Fibroblast of lung (primary cell): ENCODE results near the gene ATRNL1. TPM values are rescaled to one million over a fixed set of nuclear protein-coding genes. Genes with fewer than 3 reads are reported as not detected.

Experiments
- DNase-seq, 2 donors: peaks; one replicate each; pipeline versions ENCODE4 v3.0.0 to v3.0.0-alpha.2; 2010; ENCODE audit warnings: low read depth in 2 of 2
- H2AFZ ChIP-seq: 2 replicates; pipeline ENCODE4 v1.5.1; 2012; ENCODE audit warnings: low read length, control low read depth, inconsistent platforms
- H3K27ac ChIP-seq: 2 replicates; pipeline ENCODE4 v1.5.1; 2011; ENCODE audit warnings: low read length, control low read depth; ENCODE audit not compliant: insufficient read depth
- H3K27me3 ChIP-seq: 2 replicates; pipeline ENCODE4 v1.5.1; 2011; ENCODE audit warnings: mild to moderate bottlenecking, low read length; ENCODE audit not compliant: control insufficient read depth, insufficient read depth
- H3K36me3 ChIP-seq: 2 replicates; pipeline ENCODE4 v1.5.1; 2011; ENCODE audit warnings: low read length; ENCODE audit not compliant: control insufficient read depth, insufficient read depth
- H3K4me1 ChIP-seq: 2 replicates; pipeline ENCODE4 v1.5.1; 2011; ENCODE audit warnings: low read length; ENCODE audit not compliant: control insufficient read depth, insufficient read depth; ENCODE audit errors: extremely low read depth
- H3K4me2 ChIP-seq: 2 replicates; pipeline ENCODE4 v1.5.1; 2011; ENCODE audit warnings: low read length, control low read depth; ENCODE audit not compliant: insufficient read depth; ENCODE audit errors: extremely low read depth
- H3K4me3 ChIP-seq, 4 experiments: fragments of 200-600 bp in 1 of 4; sonication (generic) in 1 of 4; replicated peaks in 1 of 4; 2 replicates each; pipeline ENCODE4 v1.5.1; 2011 to 2016; ENCODE audit warnings: low read length in 4 of 4, low read depth in 3 of 4, mild to moderate bottlenecking in 3 of 4, control low read depth in 2 of 4, inconsistent platforms in 1 of 4, mixed read lengths in 1 of 4; ENCODE audit not compliant: insufficient read depth in 1 of 4; ENCODE audit errors: control extremely low read depth in 1 of 4
- H3K79me2 ChIP-seq: 2 replicates; pipeline ENCODE4 v1.5.1; 2012; ENCODE audit warnings: mild to moderate bottlenecking, low read length, inconsistent platforms; ENCODE audit not compliant: control insufficient read depth, insufficient read depth
- H3K9ac ChIP-seq: 2 replicates; pipeline ENCODE4 v1.5.1; 2011; ENCODE audit warnings: mild to moderate bottlenecking, low read length, control low read depth; ENCODE audit not compliant: insufficient read depth
- H3K9me3 ChIP-seq: 2 replicates; pipeline ENCODE4 v1.5.1; 2012; ENCODE audit warnings: low read depth, low read length; ENCODE audit not compliant: control insufficient read depth, insufficient read depth
- H4K20me1 ChIP-seq: 2 replicates; pipeline ENCODE4 v1.5.1; 2011; ENCODE audit warnings: low read length; ENCODE audit not compliant: control insufficient read depth, insufficient read depth; ENCODE audit errors: extremely low read depth
- EZH2 ChIP-seq: IDR thresholded peaks from 2 replicates; pipeline ENCODE4 v1.5.1; 2012; ENCODE audit warnings: low read length, control low read depth, mild to moderate bottlenecking; ENCODE audit errors: missing control alignments
- polyA plus RNA-seq, 2 donors: library from polyadenylated mRNA; depleted of rRNA in 1 of 2; stranded (reverse) in 1 of 2; unstranded in 1 of 2; fragments of >200 nt; gene quantifications; 2 replicates each; pipeline ENCODE4 v1.2.1, GENCODE V29; 2011 to 2012; ENCODE audit warnings: missing spikeins in 1 of 2
- total RNA-seq: library from RNA; depleted of rRNA; stranded (reverse); fragments of >200 nt; gene quantifications from 2 replicates; pipeline ENCODE4 v1.2.1, GENCODE V29; 2014
- TF ChIP-seq, protein P1 (sequence below), 2 donors: IDR thresholded peaks in 1 of 2; conservative IDR thresholded peaks in 1 of 2; 1 replicate in 1 of 2; 2 replicates in 1 of 2; pipeline ENCODE4 v1.5.1; 2011 to 2012; ENCODE audit warnings: low read length in 2 of 2, control low read depth in 1 of 2, inconsistent platforms in 1 of 2, low read depth in 1 of 2, mild to moderate bottlenecking in 1 of 2

ATRNL1 gene
- total and polyA plus RNA-seq, 2 donors (not counting 1 experiment from before 2014, with no cell fraction given), result 0.33 TPM

DNA sequence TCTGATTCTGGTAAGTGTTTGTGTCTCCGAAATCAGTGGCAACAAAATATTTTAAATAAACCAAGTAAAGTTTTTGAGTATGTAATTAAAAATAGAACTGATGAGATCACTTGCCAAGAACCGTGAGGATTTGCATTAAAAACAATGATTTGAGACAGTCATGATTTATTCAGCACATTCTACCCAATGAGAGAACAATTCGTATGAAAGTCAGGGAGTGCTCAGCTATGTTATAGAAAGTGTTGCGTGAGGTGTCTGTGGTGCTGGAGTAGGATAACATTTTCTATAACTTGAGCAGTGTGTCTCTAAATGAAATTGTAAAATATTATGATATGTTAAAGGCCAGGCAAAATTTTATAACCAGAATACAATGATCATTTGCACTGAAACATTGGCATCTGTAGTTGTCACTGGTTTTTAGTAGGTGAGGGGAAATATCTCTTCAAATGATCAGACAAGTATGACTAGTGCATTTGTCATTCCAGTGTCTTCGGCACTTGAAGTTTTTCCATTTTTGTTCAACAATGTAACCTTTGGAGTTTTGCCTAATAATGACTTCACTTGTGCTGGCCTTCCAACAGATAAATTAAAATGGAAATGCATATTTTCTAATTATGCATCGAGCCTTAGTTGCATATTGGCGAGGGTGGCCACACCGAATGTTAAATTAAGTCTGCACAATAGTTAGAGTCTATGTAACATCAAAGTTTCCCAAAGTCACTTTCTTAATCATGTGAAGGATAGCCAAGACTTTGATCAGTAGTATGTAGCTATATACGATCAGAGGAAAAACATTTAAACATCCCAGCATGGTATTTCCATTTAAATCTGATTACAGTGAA lies 844.0 kb downstream of the ATRNL1 start:
- Histone ChIP-seq H3K9me3 (no peaks in the 10 kb centered on the region), H3K4me1 (peaks cover 11% of the 10 kb centered on the region), H3K4me2 (peak overlapping the region; percentile 52), H3K9ac (no peak overlapping the region), H3K4me3 (no peak overlapping the region), H3K79me2 (no peaks in the 10 kb centered on the region), H3K27me3 (no peaks in the 10 kb centered on the region), H4K20me1 (no peaks in the 10 kb centered on the region), H2AFZ (no peak overlapping the region), H3K27ac (peak overlapping the region; percentile 39), H3K36me3 (no peaks in the 10 kb centered on the region)
- peak; percentile 29 to 82 for DNase-seq
- TF ChIP-seq EZH2, result no peak
- TF ChIP-seq, protein P1, sequence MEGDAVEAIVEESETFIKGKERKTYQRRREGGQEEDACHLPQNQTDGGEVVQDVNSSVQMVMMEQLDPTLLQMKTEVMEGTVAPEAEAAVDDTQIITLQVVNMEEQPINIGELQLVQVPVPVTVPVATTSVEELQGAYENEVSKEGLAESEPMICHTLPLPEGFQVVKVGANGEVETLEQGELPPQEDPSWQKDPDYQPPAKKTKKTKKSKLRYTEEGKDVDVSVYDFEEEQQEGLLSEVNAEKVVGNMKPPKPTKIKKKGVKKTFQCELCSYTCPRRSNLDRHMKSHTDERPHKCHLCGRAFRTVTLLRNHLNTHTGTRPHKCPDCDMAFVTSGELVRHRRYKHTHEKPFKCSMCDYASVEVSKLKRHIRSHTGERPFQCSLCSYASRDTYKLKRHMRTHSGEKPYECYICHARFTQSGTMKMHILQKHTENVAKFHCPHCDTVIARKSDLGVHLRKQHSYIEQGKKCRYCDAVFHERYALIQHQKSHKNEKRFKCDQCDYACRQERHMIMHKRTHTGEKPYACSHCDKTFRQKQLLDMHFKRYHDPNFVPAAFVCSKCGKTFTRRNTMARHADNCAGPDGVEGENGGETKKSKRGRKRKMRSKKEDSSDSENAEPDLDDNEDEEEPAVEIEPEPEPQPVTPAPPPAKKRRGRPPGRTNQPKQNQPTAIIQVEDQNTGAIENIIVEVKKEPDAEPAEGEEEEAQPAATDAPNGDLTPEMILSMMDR (conservative IDR thresholded peaks at IDR 0.05 in 1 of 2, IDR thresholded peaks at IDR 0.05 in 1 of 2; ENCODE audit: low read depth in 1 of 2, low read length in 2 of 2), result no peak

DNA sequence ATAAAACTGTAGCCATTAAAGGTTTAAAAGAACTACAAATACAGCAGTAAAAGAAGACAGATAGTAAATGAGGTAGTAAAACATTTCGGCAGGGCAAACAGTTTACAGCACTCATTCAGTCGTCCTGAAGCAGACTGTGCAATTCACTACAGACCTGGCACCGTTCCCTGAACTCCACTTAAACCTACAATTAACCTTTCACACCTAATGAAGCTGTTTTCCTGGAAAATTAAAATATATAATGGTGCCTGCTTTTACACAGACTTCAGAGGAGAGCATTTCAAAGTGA lies 844.5 kb downstream of the ATRNL1 start:
- H3K27me3 ChIP-seq, result no peaks in the 10 kb centered on the region
- no peak overlapping the region for H3K9ac ChIP-seq
- no peaks in the 10 kb centered on the region for H3K36me3 ChIP-seq
- H3K4me2 ChIP-seq, result no peak overlapping the region
- H3K27ac ChIP-seq, result peak overlapping the region; percentile 39
- no peak for DNase-seq
- no peak overlapping the region for H2AFZ ChIP-seq
- H3K4me3 ChIP-seq, result no peak overlapping the region
- peaks cover 12% of the 10 kb centered on the region for H3K4me1 ChIP-seq
- TF ChIP-seq, protein P1 (conservative IDR thresholded peaks at IDR 0.05 in 1 of 2, IDR thresholded peaks at IDR 0.05 in 1 of 2; ENCODE audit: low read depth in 1 of 2, low read length in 2 of 2), result no peak
- no peak for TF ChIP-seq EZH2
- no peaks in the 10 kb centered on the region for H3K79me2 ChIP-seq
- no peaks in the 10 kb centered on the region for H4K20me1 ChIP-seq
- no peaks in the 10 kb centered on the region for H3K9me3 ChIP-seq

DNA sequence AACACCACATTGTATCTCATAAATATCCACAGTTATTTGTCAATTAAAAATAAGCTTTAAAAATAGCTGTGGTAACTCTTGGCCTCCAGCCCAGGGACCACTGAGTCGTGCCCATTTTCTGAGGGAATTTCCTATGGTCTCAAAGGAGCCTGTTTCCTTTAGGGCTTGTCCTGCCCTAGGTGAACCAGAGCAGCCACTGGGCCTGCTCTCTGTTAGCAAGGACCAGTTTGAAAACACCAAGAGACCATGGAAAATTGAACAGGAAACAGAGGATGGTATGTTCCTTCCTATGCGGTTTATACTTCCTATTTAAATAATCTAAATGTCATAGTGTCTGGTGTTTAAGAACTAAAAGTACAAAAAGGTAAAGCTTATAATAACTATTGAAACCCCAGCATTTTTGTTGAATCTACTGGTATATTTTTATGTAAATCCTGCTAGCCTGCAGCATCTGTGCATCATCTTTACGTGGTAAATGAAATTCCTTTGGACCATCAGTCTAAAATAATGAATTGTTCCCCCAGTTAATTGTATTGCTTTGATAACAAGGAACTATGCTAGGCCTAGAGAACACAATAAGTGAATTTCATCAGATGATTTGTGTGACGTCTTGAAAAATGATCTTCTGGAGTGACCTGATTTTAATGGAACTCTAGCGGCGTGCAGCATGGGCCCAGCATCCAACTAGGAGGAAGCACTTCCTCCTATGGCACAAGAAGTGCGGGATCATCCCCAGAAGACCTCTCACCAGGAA lies 846.1 kb downstream of the ATRNL1 start:
- Histone ChIP-seq H4K20me1 (no peaks in the 10 kb centered on the region), H3K4me1 (peaks cover 13% of the 10 kb centered on the region), H3K27me3 (no peaks in the 10 kb centered on the region), H3K4me3 (no peak overlapping the region), H3K36me3 (no peaks in the 10 kb centered on the region), H3K9me3 (no peaks in the 10 kb centered on the region), H2AFZ (no peak overlapping the region), H3K4me2 (no peak overlapping the region), H3K79me2 (no peaks in the 10 kb centered on the region), H3K9ac (no peak overlapping the region), H3K27ac (no peak overlapping the region)
- TF ChIP-seq EZH2, result no peak
- TF ChIP-seq, protein P1 (conservative IDR thresholded peaks at IDR 0.05 in 1 of 2, IDR thresholded peaks at IDR 0.05 in 1 of 2; ENCODE audit: low read depth in 1 of 2, low read length in 2 of 2), result no peak
- DNase-seq, result no peak
